Hindlimb muscle (tissue), 1 donor: Measurements from ENCODE around the gene AKR1D1. TPM values are rescaled to one million over a fixed set of nuclear protein-coding genes. Genes with fewer than 3 reads are reported as not detected.
"Not testable (repeated sequence)": the region's sequence is repeated elsewhere in the genome, so short reads cannot be mapped to it uniquely, and the experiment has no call there.

Experiments used
- DNase-seq: peaks from one replicate; pipeline ENCODE4 v3.0.0-alpha.2; 2013
- polyA plus RNA-seq: library from polyadenylated mRNA; unstranded; fragments of 120-200 nt; gene quantifications from one replicate; pipeline ENCODE4 v1.2.1, GENCODE V29; 2013; ENCODE audit not compliant: insufficient read length

AKR1D1 gene
- polyA plus RNA-seq, 1 donor = not detected

DNA sequence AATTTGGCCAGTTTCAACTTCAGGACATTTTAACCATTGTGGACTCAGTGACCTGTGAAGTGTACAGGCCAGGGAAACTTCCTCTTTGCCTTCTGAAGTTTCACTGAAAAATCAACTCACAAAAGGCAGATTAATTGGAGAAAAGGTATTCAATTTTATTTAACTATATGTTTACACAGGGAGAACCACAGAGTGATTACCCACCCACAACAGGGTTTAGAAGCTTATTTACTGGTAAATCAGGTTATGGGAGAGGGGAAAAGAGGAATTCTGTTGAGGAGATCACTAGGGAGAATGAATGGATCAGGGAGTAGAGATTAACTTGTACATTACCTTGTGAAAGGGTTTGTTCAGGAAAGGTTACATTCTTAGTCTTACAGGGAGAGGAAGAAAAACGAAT lies 1.7 kb upstream of the AKR1D1 start:
- no peak for DNase-seq

DNA sequence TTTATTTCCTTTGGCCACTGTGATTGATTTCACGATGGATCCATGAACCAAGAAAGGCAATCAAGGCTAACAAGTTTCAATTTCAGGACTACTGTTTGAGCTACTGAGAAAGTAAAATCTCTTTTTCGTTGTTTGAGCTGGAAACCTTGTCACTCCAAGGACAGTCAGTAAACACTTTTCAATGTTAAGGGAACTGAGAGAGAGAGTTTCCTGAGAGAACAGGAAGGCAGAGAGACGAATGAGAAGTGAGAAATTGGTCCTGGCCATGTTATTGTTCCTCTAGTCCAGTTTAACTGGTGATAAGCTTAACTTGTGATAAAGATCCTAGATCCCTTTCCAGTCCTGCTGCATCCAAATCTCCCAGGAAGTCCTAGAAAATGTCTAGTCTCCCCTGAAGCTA lies 909 bp upstream of the AKR1D1 start:
- no peak for DNase-seq

DNA sequence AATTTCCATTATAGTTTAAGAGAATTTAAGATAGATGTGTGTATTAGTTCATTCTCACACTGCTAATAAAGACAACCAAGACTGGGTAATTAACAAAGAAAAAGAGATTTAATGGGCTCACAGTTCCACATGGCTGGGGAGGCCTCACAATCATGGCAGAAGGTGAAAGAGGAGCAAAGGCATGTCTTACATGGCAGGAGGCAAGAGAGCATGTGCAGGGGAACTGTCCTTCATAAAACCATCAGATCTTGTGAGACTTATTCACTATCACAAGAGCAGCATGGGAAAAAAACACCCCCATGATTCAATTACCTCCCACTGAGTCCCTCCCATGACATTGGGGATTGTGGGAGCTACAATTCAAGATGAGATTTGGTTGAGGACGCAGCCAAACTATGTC lies 473 bp upstream of the AKR1D1 start:
- DNase-seq = not testable (repeated sequence)

DNA sequence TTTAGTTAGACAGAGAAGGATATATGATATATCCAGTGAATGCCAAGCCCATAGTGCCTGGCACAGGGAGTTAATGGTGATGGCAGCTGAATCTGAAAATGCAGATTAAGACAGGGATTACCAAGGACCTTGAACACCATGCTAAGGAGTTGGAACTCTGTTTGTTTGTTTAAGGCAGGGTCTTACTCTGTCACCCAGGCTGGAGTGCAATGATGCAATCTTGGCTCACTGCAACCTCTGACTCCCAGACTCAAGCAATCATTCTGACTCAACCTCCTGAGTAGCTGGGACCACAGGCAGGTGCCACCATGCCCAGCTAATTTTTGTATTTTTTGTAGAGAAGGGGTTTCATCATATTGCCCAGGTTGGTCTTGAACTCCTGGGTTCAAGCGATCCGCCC lies 1.6 kb downstream of the AKR1D1 start:
- no peak for DNase-seq

DNA sequence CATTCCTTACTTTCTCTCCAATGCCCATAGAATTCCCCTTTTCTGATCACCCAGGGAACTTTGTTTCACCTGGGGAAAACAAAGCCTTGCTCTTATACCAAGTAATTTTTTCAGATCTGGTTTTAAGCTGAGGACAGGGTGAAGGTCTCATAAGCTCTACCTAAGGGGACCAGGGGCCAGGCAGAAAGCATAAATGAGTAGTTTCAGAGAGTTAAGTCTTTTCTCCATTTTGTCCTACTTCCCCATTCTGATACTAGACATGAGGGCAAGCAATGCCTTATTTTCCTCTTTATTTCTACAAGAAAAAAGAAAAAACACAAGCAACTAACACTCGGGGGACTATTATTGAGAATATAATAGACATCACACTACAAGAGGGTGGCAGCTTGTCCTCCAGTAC lies 2.9 kb downstream of the AKR1D1 start:
- no peak for DNase-seq

DNA sequence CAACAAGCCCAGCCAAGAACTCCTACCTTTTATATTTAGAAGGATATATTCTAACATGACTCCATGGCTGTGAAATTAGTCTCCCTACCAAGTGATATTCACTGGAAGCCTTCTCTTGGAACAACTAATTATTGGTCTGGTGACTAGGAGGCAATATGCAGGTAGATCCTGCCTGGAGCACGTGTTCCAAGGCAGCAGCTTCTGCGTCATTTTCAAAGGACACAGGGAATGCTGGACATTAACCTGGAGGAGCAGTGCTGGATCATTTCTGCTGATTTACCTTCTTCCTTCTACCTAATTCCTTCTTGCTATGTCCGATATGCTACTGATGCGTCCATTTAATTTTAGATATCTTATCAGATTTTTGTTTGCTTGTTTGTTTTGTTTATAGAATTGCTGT lies 5.6 kb downstream of the AKR1D1 start:
- DNase-seq = no peak

DNA sequence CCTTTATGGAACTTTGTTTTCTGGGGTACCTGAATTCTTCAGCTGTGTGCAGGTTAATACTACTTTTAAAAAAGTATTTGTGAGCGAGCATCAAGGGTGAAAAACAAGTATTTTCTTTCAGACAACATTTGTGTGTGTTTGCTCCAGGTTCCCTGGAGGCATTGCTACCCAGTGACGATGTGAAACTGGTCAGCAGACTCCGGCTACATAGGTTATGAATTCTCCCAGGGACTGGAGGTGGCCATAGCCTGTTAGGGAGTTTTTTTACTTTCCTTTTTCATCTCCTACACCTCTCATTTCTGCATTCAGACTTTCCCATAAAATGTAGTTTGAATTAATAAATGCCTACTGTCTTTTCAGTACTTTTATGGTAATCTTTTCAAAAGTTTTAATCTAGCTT lies 7.6 kb downstream of the AKR1D1 start:
- no peak for DNase-seq

DNA sequence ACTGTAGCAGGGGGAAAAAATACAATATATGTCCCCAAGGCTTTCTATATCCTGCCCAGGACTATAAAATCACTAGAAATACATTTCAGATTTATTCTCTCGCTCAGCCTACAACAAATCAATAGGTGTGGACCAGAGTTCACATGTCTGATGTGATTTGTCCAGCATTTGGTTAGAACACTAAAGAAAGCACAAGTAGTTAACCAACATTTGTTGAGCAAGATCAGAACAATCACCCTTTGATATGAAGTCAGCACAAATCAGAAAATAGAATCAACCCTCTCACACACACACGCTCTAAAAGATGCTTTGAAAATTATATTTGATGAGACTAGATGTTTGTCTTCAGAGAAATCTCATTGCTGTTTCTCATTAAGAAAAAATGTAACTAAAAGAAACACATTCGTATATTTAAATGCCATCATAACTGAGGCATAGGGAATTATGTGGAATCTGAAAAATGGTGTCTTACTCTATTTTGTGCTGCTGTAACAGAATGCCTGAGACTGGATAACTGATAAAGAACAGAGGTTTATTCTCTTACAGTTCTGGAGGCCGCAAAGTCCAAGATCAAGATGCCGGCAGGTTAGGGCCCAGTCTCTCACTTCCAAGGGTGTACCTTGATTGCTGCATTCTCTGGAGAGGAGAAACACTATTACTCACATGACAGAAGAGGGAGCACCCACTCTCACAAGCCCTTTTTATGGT lies 10.5 kb downstream of the AKR1D1 start:
- DNase-seq = no peak

DNA sequence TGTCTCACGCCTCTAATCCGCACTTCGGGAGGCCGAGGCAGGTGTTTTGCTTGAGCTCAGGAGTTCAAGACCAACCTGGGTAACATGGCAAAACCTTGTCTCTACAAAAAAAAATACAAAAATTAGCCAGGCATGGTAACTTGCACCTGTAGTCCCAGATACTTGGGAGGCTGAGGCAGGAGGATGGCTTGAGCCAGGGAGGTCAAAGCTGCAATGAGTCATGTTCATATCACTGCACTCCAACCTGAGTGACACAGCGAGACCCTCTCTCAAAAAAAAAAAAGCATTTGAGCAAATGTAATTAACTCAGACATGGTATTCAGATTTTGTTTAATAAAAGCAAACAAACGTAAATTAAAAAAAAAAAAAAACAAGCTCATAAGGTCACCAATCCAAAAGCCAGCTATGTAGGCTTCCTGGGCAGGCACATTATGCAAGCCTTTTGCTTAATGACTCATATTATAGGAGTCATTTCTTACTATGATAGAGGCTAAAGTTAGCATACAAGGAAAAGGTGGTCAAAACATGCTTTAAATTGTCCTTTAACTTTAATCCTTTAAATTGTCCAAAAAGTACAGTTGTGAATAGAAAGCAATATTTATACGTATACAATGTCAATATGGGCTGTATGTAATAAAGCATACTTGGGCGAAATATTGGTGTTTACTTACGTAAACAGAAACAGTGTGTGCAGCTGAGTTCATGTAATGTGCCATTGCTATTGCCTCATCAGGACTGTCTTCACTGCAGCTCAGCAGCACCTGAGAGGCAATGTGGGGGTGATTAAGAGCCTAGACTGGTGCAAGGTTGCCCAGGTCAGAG lies 13.0 kb downstream of the AKR1D1 start:
- no peak for DNase-seq

DNA sequence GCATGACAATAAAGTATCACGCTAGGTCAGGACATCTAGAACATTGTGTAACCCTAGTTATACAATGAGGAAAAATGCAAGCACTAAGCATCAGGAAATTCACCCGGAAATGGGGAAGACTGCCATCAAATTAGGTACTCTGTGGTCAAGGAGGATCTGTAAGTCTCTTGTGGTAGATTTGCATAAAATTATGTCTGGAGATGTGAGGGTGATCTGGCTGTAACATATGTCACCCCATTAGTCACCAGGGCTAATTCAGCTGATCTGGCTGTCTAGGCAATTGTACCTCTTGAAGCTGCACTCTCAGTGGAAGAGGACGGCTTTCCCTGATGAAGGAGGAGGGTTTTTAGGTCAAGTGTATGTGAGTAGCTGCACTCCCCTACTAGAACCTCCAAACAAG lies 14.8 kb downstream of the AKR1D1 start:
- no peak for DNase-seq

DNA sequence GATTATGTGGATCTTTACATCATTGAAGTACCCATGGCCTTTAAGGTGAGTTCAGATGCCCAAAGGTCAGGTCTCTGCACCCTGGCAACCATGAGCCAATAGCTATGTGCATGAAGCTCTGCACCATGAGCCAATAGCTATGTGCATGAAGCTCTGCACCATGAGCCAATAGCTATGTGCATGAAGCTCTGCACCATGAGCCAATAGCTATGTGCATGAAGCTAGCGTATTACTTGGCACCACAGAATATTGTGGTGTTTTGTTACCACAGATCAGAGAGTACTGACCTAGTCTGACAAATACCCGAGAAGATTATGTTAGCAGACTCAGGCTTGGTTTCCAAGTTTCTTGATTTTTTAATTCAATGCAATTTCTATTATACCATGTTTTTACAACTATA lies 15.6 kb downstream of the AKR1D1 start:
- not testable (repeated sequence) for DNase-seq

DNA sequence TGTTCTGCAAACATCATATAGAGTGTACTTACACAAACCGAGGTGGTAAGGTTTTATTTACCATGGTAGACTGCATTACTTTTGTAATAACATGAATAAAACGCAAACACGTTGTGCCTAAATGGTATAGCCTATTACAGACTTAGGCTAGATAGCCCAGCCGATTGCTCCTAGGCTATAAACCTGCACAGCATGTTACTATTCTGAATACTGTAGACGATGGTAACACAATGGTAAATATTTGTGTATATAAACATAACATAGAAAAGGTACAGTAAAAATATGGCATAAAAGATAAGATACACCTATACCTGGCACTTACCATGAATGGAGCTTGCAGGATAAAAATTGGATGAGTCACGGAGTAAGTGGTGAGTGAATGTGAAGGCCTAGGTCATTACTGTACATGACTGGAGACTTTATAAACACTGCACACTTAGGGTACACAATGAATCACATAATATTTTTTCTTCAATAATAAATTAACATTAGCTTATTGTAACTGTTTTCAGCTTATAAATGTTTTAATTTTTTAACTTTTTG lies 16.3 kb downstream of the AKR1D1 start:
- no peak for DNase-seq

DNA sequence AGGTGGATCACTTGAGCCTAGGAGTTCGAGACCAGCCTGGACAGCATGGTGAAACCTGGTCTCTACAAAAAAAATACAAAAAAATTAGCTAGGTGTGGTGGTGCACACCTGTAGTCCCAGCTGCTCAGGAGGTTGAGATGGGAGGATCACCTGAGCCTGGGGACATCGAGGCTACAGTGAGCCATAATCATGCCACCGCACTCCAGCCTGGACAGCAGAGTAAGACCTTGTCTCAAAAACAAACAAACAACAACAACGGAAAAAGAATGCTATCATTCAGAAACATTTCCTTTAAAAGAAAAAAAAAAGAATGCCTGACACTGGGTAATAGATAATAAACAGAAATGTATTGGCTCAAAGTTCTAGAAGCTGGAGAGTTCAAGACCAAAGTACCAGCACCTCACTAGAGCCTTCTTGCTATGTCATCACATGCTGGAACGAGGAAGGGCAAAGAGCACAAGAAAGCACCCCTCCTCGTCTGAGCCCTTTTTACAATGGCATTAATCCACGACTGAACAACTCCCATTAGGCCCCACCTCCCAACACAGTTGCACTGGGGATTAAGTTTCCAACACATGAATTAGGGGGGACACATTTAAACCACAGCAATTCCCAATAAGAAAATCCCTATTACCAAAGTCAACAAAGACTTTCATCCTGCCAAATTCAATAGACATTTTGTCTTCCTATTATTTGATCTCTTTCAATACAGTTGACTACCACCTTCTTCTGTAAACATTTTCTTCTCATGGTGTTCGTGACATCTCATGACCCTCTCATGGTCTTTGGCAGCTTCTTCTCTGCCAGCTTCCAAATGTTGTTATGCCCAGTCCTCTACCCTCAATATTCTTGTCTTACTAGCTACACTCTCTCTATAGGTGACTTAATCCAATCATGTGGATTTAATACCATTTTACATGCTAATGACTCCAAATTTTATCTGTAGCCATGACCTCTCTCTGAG lies 20.0 kb downstream of the AKR1D1 start:
- no peak for DNase-seq

DNA sequence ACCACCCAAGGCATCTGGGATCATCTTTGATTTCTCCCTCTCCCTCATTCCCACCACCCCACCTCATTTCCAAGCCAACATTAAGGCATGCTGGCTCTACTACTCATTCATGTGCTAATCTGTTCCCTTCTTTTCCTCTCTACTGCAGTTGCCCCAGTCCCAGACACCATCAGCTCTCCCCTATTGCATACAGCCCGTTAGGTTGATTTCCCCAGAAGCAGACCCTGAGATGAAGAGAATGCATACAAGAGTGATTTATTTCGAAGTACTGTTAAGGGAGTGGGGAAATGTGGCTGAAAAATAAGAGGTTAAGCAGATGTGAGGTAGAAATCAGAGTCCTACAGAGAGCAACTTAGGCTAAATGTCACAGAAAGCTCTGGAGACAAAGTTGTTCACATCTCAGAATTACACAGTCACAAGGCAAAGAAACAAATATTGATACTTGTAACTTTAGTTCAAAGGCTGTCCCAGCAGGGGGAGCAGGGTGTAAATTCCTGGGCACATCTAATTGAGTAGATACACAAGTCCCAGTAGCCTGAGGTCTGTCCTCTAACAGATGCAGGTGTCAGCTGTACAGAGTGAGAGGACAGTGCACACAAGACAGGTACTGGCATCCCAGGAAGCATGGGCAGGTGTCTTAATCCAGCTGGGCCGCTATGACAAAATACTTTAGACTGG lies 20.9 kb downstream of the AKR1D1 start:
- no peak for DNase-seq

DNA sequence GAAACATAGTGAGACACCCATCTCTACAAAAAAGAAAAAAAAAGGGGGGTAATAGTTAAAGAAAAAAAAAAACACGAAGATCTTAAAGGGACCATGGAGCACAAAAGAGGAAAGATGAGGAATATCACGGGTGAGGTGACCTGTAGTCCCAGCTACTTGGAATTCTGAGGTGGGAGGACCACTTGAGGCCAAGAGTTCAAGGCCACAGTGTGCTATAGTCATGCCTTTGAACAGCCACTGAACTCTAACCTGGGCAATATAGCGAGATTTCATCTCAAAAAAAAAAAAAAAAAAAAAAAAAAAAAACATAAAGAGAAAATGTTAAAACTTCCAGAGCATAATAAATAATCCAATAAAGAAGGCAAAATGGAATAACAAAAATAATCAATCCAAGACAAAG lies 23.6 kb downstream of the AKR1D1 start:
- DNase-seq = no peak

DNA sequence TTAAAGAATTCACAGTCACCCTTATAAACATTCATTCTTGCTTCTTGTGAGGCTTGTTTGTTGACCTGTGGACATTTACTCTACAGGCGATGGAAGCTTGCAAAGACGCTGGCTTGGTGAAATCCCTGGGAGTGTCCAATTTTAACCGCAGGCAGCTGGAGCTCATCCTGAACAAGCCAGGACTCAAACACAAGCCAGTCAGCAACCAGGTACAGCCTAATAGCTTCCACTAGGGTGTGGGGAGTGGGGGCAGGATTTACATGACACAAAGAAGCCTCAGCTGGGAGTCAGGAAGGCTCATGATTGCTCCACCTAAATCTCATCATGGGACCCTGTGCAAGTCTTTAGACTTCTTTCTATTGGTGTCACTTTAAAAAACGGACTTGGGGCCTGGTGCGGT lies 29.0 kb downstream of the AKR1D1 start:
- no peak for DNase-seq

DNA sequence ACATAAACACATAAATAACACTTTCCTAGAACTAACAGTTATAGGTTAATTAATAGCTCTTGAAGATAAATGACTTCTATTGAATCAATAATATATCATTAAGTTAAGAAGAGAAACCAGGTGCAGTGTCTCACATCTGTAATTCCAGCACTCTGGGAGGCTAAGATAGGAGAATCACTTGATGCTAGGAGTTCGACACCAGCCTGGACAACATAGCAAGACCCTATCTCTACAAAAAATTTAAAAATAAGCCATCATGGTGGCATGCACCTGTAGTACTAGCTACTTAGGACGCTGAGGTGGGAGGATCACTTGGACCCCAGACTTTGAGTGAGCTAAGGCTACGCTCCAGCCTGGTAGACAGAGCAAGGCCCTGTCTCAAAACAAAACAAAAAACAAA lies 38.8 kb downstream of the AKR1D1 start:
- DNase-seq = no peak

DNA sequence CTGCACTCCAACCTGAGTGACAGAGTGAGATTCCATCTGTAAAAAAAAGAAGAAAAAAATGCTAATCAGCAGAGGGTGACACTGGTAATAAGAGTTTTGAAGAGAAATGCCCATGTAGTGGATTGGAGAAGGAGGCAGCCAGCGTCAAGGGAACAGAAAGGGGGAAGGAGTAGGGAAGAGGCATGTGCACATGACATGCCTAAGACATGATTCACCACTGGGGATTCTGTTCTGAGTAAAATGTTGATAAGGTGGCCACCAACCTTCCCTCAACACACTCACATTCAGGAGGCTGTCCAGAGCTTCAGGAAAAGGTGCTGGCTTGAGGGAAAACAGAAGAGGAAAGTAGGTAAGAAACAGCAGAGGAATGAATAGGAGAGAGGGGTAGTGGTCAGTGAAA lies 39.9 kb downstream of the AKR1D1 start:
- no peak for DNase-seq

DNA sequence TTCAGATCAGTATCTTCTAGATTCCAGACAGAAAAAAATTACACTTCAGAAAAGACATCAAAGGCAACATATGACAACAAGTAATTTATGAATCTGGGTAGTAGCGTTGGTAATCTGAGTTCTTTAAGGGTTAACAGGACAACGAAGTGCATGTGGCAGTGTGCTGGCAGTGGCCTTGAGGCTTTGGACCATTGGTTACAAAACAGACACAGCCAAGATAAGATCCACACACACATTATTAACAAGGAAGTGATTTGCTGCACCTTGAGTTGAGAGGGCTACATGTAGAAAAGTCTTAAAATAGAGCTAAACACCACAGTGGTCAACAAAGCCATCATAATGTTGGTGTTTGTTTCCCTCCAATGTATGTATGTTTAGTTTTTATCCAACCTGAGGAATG lies 40.6 kb downstream of the AKR1D1 start:
- DNase-seq = no peak

DNA sequence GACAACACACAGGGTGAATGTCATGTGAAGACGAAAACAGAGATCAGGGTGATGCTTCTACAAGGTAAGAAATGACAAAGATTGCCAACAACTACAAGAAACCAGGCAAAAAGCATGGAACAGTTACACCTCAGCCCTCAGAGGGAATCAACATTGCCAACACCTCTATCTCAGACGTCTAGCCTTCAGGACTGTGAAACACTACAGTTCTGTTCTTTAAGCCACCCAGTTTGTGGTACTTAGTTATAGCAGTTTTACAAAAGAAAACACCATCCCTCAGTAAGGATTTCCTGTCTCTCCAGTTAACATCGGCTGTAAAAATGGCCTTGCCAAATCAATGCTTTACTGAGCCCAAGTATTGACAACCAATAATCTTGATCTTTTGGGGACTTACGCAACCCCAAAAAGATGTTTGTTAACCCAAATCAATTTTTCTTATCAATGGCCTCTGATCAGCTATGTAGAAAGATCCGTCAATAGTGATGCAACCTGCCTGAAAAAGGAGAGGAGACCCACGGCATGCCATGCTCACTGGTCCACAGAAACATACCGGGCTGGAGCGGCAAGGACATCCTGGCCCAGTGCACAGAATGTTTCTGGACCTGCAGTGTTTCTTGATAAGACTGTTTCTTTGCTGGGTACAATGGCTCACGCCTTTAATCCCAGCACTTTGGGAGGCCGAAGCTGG lies 44.0 kb downstream of the AKR1D1 start:
- DNase-seq = no peak

DNA sequence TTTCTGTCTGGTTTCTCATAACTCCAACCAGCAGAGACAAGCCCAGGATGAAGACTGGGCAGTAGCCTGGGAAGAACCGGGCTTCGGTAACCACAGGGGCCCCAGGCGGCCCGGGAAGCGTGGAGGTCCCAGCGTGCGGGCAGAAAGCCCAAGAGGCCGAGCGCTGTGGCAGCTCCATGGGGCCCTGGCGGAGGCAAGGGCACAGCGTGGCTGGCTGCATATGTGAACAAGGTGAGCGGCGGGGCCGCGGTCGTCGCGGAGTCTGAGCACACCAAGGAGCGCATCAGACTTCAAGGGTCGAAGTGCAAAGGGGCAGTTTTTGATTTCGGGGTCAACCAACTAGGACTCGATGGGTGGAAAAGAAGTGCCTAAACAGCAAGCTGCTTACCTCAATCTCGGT lies 45.9 kb downstream of the AKR1D1 start:
- no peak for DNase-seq

DNA sequence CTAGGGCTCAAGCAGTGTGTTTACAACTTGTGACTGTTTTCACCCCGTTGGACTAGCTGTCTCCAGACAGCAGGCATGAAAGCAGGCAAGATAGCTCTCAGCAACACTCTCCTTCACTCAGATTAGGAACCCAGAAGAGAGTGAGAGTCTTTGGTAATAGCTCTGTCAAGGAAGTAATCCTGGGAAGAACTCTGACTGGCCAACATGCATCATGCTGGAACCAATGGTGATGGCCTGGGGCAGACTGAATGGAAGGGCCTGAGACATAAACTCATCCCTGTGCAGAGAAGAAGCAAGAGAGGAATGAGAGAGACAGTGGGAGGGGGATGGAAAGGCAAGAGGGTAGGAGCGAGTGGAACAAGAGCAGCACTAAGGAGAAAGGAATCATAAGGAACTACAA lies 48.9 kb downstream of the AKR1D1 start:
- no peak for DNase-seq
